Cerebellar nuclear complex (tissue), 1 donor: Measurements from ENCODE around the gene SDC4.

Experiments used
- DNase-seq, 2 experiments: peaks; one replicate each; lab custom pipeline; 2025; lab: John Stamatoyannopoulos, UW

Gene SDC4

GRCh38 chr20:45318948-45319347, 29.3 kb downstream of the SDC4 start:
- DNase-seq, result no peak

- no peak for DNase-seq
Measured at GRCh38 chr20:45318386-45318939, 29.8 kb downstream of the SDC4 start.

GRCh38 chr20:45317826-45318225, 30.4 kb downstream of the SDC4 start:
- DNase-seq, result no peak

- DNase-seq, result no peak
Measured at GRCh38 chr20:45316150-45317080, 31.8 kb downstream of the SDC4 start.

GRCh38 chr20:45315672-45316071, 32.6 kb downstream of the SDC4 start:
- no peak for DNase-seq

- DNase-seq, result no peak
Measured at GRCh38 chr20:45313943-45314342, 34.3 kb downstream of the SDC4 start.

DNA sequence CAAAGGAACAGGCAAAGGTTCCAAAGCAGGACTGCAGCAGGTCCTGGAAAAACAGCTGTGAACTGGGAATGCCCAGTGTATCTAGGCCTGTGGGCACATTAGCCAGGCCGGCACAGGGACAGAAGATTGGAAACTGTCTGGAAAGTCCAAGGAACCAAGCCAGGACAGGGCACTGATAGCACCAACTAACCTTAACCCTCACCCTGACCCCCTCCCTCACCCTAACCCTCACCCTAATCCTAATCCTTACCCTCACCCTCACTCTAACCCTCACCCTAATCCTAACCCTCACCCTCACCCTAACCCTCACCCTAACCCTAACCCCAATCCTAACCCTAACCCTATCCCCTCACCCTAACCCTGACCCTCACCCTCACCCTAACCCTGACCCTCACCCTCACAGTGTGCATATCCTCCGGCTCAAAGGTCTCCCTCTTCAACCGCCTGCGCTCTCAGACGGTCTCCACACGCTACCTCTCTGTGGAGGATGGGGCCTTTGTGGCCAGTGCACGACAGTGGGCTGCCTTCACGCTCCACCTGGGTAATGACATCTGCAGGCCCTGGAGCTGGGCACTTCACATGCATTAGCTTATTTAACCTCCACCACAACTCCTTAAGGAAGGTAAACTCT, 35.0 kb downstream of the SDC4 start:
- no peak for DNase-seq

DNA sequence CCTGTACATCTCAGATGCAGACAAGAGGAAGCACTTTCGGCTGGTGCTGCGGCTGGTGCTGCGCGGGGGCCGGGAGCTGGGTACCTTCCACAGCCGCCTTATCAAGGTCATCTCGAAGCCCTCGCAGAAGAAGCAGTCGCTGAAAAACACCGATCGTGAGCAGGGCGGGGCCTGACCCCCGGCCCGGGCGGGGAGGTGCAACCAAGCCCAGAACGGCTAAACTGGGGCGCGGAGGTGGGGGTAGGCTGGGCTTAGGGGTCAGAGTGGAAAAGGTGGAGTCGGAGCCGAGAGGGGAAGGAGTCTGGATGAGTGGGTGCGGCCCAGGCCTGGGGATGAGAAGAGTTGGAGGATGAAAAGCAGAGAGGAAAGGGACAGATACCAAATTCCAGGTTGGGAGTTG, 36.0 kb downstream of the SDC4 start:
- no peak for DNase-seq

DNA sequence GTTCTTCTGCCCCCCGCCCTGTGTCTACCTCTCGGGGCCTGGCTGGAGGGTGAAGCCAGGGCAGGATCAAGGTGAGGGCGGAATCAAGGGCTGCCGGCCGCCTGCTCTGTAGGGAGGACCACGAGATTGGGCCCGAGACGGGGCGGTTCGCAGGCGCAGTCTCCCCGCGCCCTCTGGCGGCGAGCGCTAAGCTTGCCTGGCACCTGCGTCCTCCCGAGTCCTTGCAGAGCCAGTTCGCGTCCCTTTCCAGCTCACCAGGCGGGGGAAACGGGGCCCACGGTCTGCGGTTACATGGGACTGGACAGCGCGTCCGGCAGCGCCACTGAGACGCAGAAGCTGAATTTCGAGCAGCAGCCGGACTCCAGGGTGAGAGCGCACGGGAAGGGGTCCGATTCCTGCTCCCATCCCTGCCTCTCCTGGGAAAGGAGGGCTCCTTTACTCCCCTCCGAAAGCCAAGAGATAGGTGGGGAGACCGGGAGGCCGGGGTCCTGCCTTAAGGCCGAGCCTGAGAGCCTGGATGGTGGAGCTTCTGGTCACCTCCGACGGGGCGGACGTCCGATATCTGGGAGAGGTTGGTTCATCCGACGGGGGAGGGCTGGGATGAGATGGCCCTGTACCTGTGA, 36.5 kb downstream of the SDC4 start:
- no peak for DNase-seq

DNA sequence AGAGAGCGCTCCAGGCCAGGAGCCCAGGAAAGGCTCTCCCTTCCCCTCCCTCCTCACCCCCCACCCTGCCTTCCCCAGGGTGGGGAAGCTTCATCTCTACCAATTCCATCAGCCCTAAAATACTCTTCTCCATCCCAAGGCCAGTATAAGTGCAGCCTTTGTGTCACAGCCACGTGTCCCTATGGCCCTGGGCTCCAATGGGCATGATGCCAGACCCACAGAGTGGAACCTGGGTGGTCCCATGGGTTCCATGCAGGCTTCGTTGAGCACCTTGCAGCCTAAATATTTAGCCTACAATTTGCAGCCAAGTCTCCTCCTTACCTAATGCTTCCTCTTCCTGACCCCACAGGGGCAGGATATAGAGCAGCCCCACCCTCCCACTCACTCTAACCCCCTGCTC, 39.1 kb downstream of the SDC4 start:
- DNase-seq, result no peak

DNA sequence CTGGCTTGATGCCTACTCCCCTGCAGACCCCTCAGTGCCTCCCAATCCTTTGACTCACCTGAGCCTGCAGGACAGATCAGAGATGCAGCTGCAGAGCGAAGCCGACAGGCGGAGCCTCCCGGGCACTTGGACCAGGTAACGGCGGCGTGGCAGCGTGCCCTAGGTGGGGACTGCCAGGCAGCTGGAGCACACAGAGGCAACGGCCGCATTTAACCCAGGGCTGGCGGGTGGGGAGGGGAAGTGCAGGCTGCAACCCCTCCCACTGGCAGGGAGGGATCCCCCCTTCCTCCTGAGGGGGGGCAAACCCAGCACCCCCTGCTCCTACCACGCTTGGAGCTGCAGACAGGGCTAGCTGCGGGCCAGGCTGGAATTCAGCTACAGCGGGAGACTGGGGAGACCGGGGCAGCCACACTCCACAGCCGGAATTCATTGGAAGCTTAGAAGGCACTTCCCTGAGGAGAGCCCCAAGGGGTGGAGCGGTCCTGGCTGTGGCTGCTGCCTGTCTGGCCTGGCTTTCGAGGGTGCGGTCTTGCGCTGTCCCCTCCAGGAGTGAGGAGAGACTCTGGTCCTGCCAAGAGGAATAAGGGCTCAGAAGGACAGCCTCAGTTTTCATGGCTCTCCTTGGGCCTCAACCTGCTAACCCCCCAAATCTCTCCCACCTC, 40.0 kb downstream of the SDC4 start, which contains the start of gene MATN4:
Gene MATN4, minus strand, starts transcription at position 183 of the 662 bp plus-strand sequence. CDS start 2,717 bp downstream, outside the sequence.
- DNase-seq, result no peak

- DNase-seq, result no peak
Measured at GRCh38 chr20:45307076-45307640, 41.1 kb downstream of the SDC4 start.

DNA sequence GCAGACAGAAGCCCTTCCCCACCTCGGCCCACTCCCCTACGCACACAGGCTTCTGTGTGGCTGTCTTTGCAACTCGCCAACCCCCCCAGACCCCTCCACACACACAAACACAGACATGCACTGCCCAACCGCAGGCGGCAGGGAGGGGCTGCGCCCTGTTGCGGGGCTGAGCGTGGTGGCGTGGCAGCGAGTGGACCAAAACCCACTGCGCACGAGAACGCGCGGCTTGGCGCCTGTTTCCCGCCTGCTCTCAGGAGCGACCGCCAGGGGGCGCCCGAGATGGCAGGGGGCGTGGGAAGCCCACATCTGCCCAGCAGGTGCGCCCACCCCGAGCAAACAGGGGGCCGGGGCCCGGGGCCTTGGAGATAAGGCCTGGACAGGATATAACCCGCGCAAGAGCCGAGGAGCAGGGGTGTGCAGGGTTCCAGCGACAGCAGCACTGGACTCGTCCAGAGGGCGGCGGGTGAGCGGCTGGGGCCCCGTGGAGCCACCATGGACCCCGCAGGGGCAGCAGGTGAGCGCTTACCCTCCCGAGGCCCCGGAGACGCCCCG, 41.7 kb downstream of the SDC4 start, which contains the start of gene RBPJL:
Gene RBPJL, plus strand, starts transcription at position 410 of the 552 bp plus-strand sequence. Its CDS starts 83 bp downstream, at position 493.
- no peak for DNase-seq

DNA sequence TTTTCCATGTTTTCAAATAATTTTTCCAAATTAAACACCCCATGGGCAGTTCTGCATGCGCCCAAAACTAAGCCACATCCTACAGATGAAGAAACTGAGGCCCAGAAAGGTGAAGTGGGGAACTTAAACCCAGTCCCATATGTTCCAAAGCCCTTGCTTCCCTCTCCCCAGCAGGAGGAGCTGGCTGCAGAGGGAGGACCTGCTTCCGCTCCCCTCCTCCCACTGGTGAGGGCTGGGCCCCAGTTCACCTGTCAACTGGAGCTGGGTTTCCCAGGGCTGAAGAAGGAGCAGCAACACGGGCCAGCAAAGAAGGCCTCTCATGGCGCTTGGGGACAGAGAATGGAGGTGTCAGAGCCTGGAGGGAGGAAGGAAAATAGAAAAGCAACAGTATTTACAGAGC, 43.0 kb downstream of the SDC4 start:
- DNase-seq, result no peak

DNA sequence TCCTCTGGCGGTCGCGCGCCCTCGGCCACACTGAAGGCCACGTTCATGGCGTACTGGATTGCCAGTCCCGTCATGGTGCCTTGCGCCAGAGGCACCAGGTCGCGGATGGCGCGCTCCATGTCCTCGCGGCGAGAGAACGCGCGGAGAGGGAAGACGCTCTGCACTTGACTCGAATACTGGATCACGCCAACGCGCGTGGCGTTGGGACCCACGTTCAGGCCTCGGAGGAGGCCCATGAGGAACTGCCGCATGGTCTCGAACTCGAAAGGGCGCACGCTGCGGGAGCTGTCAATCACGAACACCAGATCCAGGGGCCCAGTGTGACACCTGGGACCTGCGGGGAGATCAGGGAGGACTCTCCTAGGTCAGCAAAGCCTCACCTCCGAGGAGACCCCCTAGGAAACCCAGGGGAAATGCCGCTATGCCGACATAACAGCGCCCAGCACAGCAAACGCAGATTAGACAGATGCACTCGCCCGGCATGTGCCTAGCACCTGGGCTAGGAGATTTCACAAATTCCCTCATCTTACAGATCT, 43.7 kb downstream of the SDC4 start:
- no peak for DNase-seq

DNA sequence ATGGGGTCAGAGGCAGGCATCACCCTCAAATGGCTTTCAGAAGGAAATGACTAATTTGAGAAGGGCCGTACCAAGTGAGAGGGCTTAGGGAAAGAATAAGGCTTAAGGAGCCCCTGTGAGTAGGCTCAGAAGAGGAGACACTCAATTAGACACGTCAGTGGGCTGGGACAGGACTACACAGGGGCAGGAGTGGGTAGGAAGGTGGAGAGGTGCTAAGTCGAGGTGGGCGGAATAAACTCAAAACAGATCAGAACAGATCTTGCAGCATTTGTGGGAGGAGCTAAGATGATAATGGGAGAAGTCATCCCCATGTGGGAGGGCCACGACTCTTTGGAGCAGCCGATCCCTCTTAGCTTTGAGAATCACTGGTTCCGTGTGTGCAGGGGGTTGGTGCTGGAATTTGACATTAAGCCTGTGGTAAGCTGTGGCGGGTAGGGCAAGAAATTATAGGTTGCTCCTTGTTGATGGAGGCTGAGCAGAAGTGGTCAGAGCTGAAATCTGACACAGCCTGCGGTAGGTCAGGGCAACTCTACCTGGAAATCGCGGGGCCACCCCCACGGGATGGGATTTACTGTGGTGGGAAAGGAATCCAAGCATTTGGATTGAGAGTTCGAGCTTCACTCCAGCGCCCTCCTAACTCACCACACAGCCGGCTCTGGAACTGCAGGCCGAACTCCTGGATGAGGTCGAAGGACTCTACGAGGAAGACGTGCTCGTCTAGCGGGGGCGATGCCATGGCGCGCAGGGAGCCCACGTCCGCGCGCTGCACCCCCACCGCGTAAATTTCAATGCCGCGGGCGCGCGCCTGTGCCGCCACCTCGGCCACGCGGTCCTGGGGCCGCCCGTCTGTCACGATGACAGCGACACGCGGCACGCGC, 44.4 kb downstream of the SDC4 start:
- no peak for DNase-seq

GRCh38 chr20:45301824-45302271, 46.4 kb downstream of the SDC4 start:
- no peak for DNase-seq

DNA sequence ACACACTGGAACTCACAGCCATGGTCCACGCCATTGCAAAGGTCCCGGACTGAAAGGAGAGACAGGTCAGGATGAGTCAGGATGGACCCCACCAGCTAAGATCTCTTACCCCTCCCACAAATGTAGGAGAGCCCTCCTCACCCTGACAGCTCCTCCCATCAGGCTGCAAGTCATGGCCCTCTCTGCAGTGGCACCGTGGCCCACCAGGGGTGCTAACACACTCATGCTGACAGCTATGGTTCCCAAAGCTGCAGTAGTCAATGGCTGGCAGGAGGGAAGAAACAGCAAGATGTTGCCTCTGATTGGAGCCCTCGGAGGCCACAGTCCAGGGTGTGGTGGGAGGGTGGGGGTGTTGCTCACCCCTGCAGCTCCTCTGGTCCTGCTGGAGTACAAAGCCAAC, 47.3 kb downstream of the SDC4 start:
- no peak for DNase-seq

DNA sequence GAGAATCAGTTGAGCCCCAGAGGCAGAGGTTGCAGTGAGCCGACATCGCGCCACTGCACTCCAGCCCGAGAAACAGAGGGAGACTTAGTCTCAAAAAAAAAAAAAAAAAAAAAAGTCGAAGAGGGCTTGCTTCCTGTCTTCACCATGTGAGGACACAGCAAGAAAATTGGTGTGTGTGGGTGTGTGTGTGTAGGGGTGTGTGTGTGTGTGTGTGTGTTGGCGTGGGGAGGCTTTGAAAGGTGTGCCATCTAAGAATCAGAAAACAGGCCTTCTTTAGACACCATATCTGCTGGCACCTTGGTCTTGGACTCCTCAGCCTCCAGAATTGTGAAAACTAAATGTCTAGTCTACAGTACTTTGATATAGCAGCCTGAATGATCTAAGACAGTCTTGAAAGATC, 48.4 kb downstream of the SDC4 start:
- no peak for DNase-seq
